IPS-15b (cell line): ENCODE results near the gene FBXO33.

Source experiments
- H3K27me3 ChIP-seq: one replicate; pipeline ENCODE4 v1.6.1; 2013; ENCODE audit warnings: low read length; ENCODE audit not compliant: control insufficient read depth, insufficient read depth
- H3K36me3 ChIP-seq: one replicate; pipeline ENCODE4 v1.6.1; 2013; ENCODE audit warnings: low read length; ENCODE audit not compliant: control insufficient read depth, insufficient read depth
- H3K4me1 ChIP-seq: one replicate; pipeline ENCODE4 v1.6.1; 2013; ENCODE audit warnings: mild to moderate bottlenecking, low read length; ENCODE audit not compliant: control insufficient read depth, insufficient read depth
- H3K4me3 ChIP-seq: one replicate; pipeline ENCODE4 v1.5.1; 2013; ENCODE audit warnings: low read depth, low read length
- H3K9ac ChIP-seq: one replicate; pipeline ENCODE4 v1.6.1; 2013; ENCODE audit warnings: low read depth, mild to moderate bottlenecking, low read length
- H3K9me3 ChIP-seq: one replicate; pipeline ENCODE4 v1.6.1; 2013; ENCODE audit warnings: mild to moderate bottlenecking, low read length; ENCODE audit not compliant: control insufficient read depth, insufficient read depth

The FBXO33 gene

DNA sequence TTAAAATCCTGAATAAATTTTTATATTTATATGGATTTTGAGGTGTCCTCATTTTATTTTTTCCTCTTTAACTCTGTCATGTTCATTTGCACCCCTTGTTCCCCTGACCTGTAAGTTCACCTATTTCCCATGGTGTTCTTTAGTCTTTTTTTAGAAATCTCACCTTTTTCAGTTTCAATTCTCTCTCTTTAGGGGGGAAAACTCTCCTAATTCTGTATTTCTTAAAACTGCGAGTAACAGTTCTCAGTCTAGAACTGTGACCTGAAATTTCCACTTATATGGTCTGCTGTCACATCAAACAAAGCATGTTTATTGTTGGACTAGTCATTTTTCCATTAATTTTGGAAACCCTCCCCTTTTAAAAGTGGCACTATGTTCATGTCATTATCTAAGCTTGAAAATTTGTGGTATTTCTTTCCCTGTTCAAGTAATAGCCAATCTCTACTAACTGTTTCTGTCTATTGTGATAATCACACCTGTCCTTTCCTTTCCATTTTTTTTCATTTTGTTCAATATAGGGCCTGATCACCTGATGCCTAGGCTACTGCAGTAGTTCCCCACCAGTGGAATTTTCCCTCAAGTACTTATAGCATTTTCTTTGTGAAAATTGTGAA is 14.0 kb upstream of the FBXO33 start:
- no peaks in the 10 kb centered on the region for H3K9me3 ChIP-seq
- peaks cover under 1% of the 10 kb centered on the region for H3K36me3 ChIP-seq
- no peaks in the 10 kb centered on the region for H3K4me1 ChIP-seq
- H3K27me3 ChIP-seq: no peaks in the 10 kb centered on the region
- H3K9ac ChIP-seq: no peak overlapping the region
- H3K4me3 ChIP-seq: no peak overlapping the region

DNA sequence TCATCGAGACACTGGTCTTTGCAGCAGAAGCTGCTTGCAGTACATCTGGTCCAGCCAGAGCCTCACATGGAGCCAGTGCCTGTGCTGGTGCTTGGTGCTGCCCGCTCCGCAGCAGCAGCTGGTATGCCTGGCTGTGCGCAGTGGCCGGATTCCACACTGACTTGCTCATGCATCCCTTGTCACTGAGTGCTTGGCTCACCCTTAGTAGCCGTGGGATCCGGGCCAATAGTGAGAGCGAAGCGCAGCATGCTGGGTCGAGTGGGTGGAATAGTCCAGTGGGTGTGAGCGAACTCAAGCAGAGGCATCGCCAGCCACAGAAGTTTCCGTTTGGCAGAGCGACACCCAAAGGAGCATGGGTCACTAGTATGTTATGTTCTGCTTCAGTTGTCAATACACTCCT is 10.1 kb upstream of the FBXO33 start:
- H3K36me3 ChIP-seq: peaks cover 3% of the 10 kb centered on the region
- no peaks in the 10 kb centered on the region for H3K4me1 ChIP-seq
- no peak overlapping the region for H3K4me3 ChIP-seq
- no peak overlapping the region for H3K9ac ChIP-seq
- H3K9me3 ChIP-seq: no peaks in the 10 kb centered on the region
- no peaks in the 10 kb centered on the region for H3K27me3 ChIP-seq

DNA sequence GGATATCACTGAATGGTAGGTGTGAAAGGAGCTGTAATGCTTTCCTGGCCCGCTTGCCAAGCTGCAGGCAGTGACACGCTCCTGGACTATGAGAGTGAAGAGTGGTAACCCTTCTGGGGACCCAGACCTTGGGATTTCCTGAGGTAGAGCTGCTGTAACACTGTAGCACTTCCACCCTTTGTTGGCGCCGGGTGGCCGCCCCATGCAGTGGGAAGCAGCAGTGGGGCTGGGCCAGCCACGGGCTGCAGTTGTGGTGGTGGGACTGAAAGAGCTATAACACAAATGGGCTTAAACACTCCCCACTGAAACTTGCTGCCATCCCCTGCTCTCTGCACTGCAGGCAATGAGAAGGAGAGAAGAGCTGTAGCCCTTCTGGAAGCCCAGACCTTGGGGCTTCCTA is 9.6 kb upstream of the FBXO33 start:
- Histone ChIP-seq H3K9ac (no peak overlapping the region), H3K4me3 (no peak overlapping the region), H3K9me3 (no peaks in the 10 kb centered on the region), H3K4me1 (no peaks in the 10 kb centered on the region), H3K27me3 (no peaks in the 10 kb centered on the region), H3K36me3 (peaks cover 3% of the 10 kb centered on the region)

DNA sequence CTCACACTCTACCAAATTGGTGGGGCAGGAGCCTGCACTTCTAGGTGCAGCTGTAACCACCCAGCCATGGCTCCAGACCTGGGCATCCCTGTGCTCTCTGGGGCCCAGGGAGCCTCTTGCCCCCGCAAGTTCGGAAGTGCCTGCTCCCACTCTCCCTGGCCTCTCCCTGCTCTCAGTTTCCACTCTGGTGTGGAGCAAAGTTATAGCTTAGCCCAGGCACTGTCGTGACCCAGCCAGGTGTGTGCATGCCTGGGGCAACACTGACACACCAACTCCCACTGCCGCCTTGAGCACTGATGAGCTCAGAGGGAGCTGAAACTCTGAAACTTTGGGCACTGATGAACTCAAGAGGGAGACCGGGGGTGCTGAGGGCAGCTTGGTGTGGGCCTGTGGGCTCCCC is 8.7 kb upstream of the FBXO33 start:
- Histone ChIP-seq H3K27me3 (no peaks in the 10 kb centered on the region), H3K4me1 (no peaks in the 10 kb centered on the region), H3K9ac (no peak overlapping the region), H3K9me3 (no peaks in the 10 kb centered on the region), H3K36me3 (peaks cover 3% of the 10 kb centered on the region), H3K4me3 (no peak overlapping the region)

- Histone ChIP-seq H3K4me1 (peaks cover 4% of the 10 kb centered on the region), H3K36me3 (no peaks in the 10 kb centered on the region), H3K9me3 (no peaks in the 10 kb centered on the region), H3K27me3 (no peaks in the 10 kb centered on the region), H3K4me3 (no peak overlapping the region), H3K9ac (no peak overlapping the region)
Measured at GRCh38 chr14:39435241-39435640, 3.0 kb upstream of the FBXO33 start.

DNA sequence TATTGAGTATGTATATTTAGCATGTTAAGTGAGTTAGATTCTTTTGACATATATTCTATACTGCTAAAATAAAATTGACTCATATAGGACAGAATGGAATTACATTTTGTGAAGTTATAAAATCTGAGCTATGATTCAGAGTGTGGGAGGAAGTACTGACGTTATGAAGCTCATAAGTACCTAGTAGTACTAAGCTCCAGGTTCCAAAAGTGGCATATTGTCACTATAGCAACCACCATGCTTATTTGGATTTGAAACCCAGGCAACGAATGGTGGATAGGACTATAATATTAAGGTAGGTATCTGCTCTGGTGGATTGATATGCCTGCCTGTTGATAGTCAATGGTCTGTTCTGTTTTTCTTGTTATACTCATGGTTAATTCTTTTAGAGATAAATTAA is 2.2 kb upstream of the FBXO33 start:
- Histone ChIP-seq H3K27me3 (no peaks in the 10 kb centered on the region), H3K36me3 (no peaks in the 10 kb centered on the region), H3K4me1 (peaks cover 4% of the 10 kb centered on the region), H3K9ac (no peak overlapping the region), H3K9me3 (no peaks in the 10 kb centered on the region), H3K4me3 (no peak overlapping the region)

DNA sequence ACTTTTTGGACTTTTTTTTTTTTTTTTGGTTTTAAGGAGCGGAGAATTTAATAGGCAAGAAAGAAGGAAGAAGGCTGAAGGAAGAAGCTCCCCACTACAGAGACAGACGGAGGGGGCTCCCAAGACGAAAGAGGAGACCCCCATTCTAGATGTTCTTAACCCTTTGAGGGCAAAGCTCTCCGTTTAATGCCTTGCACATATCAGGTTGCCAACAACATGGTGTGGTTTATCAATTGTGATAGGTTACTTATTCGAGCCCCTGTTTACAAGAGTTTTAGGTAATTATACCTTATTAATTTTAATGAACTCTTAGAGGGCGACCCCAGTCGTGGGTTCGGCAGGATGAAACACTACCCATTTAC is 1.2 kb upstream of the FBXO33 start:
- H3K9me3 ChIP-seq: no peaks in the 10 kb centered on the region
- H3K27me3 ChIP-seq: no peaks in the 10 kb centered on the region
- H3K36me3 ChIP-seq: no peaks in the 10 kb centered on the region
- H3K9ac ChIP-seq: no peak overlapping the region
- H3K4me3 ChIP-seq: peak overlapping the region; percentile 97
- peaks cover 4% of the 10 kb centered on the region for H3K4me1 ChIP-seq

- Histone ChIP-seq H3K4me1 (peaks cover 4% of the 10 kb centered on the region), H3K36me3 (no peaks in the 10 kb centered on the region), H3K9ac (peak overlapping the region; percentile 82), H3K9me3 (no peaks in the 10 kb centered on the region), H3K27me3 (no peaks in the 10 kb centered on the region), H3K4me3 (peak overlapping the region; percentile 97)
Measured at GRCh38 chr14:39432619-39433451, 602 bp upstream of the FBXO33 start.

- Histone ChIP-seq H3K27me3 (no peaks in the 10 kb centered on the region), H3K9me3 (no peaks in the 10 kb centered on the region), H3K36me3 (no peaks in the 10 kb centered on the region), H3K4me1 (peaks cover 7% of the 10 kb centered on the region), H3K9ac (peak overlapping the region; percentile 100), H3K4me3 (peak overlapping the region; percentile 97)
Measured at GRCh38 chr14:39431416-39432178, 636 bp downstream of the FBXO33 start.

GRCh38 chr14:39430762-39431415 is 1.3 kb downstream of the FBXO33 start:
- H3K27me3 ChIP-seq: no peaks in the 10 kb centered on the region
- H3K9me3 ChIP-seq: no peaks in the 10 kb centered on the region
- H3K4me3 ChIP-seq: peak overlapping the region; percentile 97
- no peaks in the 10 kb centered on the region for H3K36me3 ChIP-seq
- H3K4me1 ChIP-seq: peaks cover 10% of the 10 kb centered on the region
- H3K9ac ChIP-seq: no peak overlapping the region

DNA sequence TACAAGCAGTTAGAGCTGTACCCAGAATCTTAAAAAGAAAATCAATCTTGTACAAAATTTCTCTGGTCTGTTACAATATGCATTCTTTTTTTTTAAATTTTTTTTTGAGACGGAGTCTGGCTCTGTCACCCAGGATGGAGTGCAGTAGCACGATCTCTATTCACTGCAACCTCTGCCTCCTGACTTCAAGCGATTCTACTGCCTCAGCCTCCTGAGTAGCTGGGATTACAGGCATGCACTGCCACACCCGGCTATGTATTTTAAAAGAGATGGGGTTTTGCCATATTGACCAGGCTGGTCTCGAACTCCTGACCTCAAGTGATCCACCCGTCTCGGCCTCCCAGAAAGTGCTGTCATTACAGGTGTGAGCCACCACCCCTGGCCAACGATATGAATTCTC is 4.1 kb downstream of the FBXO33 start:
- Histone ChIP-seq H3K4me1 (peaks cover 10% of the 10 kb centered on the region), H3K27me3 (no peaks in the 10 kb centered on the region), H3K9ac (no peak overlapping the region), H3K36me3 (no peaks in the 10 kb centered on the region), H3K4me3 (no peak overlapping the region), H3K9me3 (no peaks in the 10 kb centered on the region)
